GM18951 (cell line): ENCODE data around the gene CLDN14.

Experiments
- POLR2A ChIP-seq: IDR thresholded peaks from 4 replicates; pipeline ENCODE4 v1.6.1; 2011; ENCODE audit warnings: mild to moderate bottlenecking; ENCODE audit not compliant: insufficient read length, insufficient read depth; ENCODE audit errors: extremely low read depth
- in situ Hi-C: fragments of 300-500 bp; cut with MboI; formaldehyde crosslinking; loops from one replicate; pipeline ENCODE4 v1.12.0; 2022; ENCODE audit warnings: low sequenced_read_pairs, mixed read lengths, inconsistent platforms; ENCODE audit not compliant: unreplicated experiment

Gene CLDN14

GRCh38 chr21:36510911-36511310 is 31.0 kb upstream of the CLDN14 start:
- no peak for TF ChIP-seq POLR2A
- in situ Hi-C loops, result no loop called here

- TF ChIP-seq POLR2A, result no peak
- in situ Hi-C loops, result no loop called here
These were observed 30.2 kb upstream of the CLDN14 start for GRCh38 chr21:36509973-36510664.

DNA sequence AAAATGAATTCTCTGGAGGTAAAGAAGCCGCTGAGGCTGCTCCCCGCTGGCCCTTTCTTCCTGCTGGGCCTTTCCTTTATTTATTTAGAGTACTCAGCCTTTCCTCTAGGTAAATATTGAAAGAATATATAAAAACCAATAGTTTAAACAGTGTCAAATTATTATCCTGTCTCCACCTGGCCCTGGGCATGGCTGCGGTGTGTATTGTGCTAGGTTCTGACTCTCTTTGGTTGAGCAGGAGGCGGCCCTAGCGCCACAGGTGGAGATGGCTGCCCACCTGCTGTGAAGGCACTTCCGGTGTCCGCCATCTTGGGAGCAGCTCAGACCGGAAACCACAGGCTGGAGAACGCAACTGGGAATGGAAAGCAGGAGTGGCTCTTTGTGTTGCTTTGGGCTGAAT is 29.0 kb upstream of the CLDN14 start:
- no peak for TF ChIP-seq POLR2A
- in situ Hi-C loops, result no loop called here

GRCh38 chr21:36507397-36508018 is 27.6 kb upstream of the CLDN14 start:
- no peak for TF ChIP-seq POLR2A
- in situ Hi-C loops, result no loop called here

GRCh38 chr21:36506482-36506881 is 26.6 kb upstream of the CLDN14 start:
- no peak for TF ChIP-seq POLR2A
- in situ Hi-C loops, result no loop called here

DNA sequence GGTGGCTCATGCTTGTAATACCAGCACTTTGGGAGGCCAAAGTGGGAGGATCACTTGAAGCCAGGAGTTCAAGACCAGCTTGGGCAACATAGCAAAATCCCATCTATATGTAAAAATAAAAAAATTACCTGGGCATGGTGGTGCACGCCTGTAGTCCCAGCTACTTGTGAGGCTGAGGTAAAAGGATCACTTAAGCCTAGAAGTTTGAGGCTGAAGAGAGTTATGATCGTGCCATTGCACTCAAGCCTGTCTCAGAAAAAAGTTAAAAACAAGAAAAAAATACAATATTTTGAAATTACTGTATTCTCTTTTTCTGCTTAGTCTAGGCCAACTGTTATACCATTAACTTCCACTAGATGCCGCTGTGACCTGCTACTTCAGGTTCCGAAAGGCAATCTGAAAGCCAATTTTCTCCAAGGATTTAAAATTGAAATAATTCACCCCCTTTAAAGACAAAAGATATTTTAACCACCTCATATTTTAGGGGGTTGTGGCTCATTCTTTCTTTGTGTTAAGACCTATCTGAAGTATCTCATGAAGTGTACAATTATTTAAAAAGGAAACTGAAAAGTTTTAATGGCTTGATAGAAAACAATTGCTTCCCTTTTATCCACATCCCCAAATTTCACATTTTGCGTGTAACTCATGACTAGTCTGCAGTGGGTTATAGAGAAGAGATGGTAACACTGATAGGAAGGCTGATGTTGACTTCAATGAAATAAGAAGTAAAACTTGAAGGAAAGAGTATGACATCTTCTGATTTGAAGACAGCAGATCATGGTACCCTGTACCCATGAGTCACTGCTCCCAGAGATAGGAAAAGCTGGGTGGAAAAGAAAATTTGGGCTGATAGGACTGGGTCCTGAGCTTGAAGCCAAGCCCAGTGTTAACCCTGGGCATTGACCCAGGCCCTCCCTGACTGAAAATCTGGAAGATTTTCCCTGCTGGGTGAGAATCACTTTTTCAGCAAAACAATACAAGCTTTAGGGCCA is 24.4 kb upstream of the CLDN14 start:
- in situ Hi-C loops, result no loop called here

GRCh38 chr21:36502365-36502764 is 22.4 kb upstream of the CLDN14 start:
- TF ChIP-seq POLR2A, result no peak
- in situ Hi-C loops, result no loop called here

More for the DNA sequence above, 24.4 kb upstream of the CLDN14 start:
- no peak for TF ChIP-seq POLR2A

GRCh38 chr21:36501589-36501892 is 21.6 kb upstream of the CLDN14 start:
- no peak for TF ChIP-seq POLR2A
- in situ Hi-C loops, result no loop called here

DNA sequence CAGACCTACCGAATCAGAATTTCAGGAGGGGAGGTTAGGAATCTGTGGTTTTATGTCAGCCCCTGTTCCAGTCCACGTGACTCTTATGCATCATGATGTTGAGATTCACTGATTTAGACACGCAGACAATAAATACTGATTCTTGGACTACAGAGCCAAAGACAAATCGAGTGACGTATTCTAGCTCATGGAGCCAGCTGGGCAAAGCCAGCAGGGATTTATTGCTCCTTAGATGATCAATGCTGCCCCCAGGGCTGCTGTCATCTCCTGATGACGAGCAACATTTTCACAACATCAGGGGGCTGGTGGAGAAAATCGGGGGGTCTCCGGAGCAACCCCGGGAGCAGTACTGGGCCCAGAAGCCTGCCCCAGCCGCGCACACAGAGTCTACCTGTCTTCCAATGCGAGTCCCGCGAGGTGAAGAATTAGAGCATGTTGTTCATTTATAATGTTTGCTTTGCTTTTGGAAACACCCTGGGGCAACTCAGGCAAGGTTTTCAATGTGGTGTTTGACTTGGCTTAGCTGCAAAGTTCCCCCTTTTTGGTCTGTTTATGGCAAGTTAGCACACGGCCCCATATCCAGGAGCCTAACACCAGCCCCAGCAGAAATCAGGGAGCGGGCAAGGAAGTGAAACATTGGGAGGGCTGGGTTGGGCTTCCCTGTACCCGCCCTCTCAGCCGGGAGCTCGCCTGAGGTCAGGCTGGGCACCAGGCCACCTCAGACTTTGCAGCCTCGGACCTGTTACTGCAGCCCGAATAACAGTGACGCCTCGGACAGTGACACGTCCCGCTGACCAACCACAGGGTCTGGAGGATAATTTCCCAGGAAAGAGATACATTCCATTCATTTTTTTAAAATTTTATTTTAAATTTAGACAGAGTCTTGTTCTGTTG is 19.9 kb upstream of the CLDN14 start:
- in situ Hi-C loops, result no loop called here
- TF ChIP-seq POLR2A, result no peak

DNA sequence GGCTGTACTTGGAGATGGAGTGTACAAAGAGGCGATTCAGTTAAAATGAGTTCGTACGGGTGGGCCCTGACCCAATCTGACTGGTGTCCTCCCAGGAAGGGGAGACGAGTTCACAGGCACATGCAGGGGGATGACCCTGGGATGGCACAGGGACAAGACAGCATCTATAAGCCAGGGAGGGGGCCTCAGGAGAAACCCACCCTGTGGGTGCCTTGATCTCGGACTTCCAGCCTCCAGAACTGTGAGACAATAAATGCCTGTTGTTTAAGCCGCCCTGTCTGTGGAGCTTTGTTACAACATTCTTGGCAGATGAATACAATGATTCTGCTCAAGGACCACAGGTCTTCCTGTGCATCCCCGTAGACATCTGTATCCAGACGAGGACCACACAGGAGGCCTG is 14.6 kb upstream of the CLDN14 start:
- no peak for TF ChIP-seq POLR2A
- in situ Hi-C loops, result no loop called here

DNA sequence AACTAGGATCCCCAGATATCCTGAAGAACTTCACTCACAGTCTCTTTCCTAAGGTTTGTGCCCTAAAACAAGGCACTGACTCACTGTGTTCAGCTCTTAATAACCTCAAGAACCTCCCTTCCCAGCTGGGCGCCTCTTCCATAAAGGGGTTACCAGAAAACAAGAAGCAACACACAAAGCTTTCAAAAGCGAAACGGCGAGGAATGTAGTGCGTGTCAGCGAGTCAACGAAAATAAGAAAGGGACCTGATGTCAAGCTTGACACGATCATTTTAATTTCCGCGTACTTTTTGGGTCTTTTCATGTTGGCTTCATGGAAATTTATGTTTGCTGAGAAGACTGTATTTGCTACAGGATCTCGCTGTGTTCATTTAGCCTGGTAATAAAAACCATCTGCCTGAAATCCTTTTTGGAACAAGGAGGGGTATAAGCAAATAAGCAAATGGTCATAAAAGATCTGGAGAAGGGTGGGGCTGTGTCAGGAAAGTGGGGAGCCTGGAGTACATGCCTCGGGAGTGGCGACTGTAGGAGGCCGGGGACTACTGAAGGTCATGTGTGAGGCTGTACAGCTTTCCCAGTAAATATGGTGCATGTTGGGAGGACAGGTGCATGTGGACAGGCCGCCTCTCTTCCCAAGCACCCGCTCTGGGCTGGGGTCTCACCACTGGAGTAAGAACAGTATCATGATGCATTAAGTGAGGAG is 11.4 kb upstream of the CLDN14 start:
- in situ Hi-C loops, result no loop called here

DNA sequence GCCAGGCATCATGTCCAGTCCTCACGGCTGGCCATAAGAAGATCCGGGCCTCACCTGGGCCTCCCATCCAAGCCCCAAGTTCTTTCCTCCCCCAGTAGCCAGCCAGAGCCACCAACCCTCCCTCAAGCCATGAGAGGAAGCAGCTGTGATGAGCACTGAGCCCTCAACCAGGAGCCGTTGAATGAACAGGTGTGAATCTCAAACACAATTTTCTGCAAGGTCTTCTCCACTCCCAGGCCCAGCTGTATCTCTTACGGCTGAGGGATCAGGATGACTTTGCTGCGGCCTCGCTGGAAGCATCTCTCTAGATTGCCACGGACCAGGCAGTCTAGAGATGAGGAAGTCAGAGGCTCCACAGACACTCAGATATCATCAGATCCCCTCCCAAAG is 9.8 kb upstream of the CLDN14 start:
- in situ Hi-C loops, result no loop called here
- no peak for TF ChIP-seq POLR2A

More for the DNA sequence above, 11.4 kb upstream of the CLDN14 start:
- no peak for TF ChIP-seq POLR2A

- TF ChIP-seq POLR2A, result no peak
- in situ Hi-C loops, result no loop called here
These were observed 9.3 kb upstream of the CLDN14 start for GRCh38 chr21:36489103-36489775.
